VCaP (cell line): ENCODE measurements around the gene RASSF3.
A peak's percentile ranks its signal among the peaks of the same experiment; 100 is the strongest.

Experiments used
- H3K27ac ChIP-seq: fragments of 450-650 bp; 2 replicates; pipeline ENCODE4 v1.5.1; 2017
- TF ChIP-seq, protein P1 (sequence below): fragments of 450-650 bp; conservative IDR thresholded peaks from 2 replicates; pipeline ENCODE4 v1.5.1; 2017; ENCODE audit warnings: mild to moderate bottlenecking, moderate library complexity

Gene RASSF3

DNA sequence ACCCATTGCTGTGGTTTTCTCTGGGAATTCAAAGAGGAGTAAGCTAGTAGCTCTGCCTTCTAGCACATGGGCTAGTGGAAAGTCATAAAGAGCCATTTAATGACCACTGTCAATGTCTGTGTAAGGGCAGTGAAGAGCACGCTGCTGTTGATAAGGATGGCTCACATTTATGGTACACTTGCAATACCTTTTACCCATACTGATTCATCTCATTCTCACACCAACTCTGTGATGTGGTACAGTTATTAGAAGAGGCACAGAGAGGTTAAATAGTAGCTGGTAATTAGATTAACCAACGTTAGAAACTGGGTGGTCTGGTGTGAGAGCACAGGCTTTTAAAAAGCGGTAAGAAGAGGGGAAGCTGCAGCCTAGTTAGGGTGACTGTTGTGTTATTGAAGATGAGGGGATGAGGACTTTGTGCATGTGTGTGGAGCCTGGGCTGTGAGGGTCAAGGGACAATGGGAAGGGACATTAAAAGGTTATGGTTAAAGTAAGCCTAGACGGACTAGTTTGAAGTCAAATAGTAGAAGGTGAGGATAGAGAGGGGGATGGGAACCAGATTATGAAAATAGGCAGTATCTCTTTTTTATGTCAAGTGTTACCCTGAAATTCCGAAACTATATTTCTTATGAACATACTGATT is 25.2 kb downstream of the RASSF3 start:
- TF ChIP-seq, protein P1, sequence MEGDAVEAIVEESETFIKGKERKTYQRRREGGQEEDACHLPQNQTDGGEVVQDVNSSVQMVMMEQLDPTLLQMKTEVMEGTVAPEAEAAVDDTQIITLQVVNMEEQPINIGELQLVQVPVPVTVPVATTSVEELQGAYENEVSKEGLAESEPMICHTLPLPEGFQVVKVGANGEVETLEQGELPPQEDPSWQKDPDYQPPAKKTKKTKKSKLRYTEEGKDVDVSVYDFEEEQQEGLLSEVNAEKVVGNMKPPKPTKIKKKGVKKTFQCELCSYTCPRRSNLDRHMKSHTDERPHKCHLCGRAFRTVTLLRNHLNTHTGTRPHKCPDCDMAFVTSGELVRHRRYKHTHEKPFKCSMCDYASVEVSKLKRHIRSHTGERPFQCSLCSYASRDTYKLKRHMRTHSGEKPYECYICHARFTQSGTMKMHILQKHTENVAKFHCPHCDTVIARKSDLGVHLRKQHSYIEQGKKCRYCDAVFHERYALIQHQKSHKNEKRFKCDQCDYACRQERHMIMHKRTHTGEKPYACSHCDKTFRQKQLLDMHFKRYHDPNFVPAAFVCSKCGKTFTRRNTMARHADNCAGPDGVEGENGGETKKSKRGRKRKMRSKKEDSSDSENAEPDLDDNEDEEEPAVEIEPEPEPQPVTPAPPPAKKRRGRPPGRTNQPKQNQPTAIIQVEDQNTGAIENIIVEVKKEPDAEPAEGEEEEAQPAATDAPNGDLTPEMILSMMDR, result no peak
- peak overlapping the region; percentile 85 for H3K27ac ChIP-seq

DNA sequence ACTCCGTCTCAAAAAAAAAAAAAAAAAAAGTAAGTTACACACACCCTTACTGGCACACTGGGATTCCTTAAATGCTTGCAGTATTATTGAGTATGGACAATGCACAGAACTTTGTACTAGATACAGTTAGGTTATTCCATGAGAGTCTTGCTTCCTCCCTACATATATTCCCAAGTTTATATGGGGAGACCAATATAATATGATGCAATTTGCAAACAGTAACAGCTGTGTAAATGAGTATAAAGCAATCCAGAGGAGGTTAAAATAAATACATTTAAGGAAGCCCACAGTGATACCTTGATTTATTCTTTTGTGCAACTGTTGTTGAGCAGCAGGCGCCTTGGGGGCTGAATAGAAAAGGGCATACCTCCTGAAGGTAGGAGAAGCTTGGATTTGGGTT is 26.6 kb downstream of the RASSF3 start:
- TF ChIP-seq, protein P1, result no peak

GRCh38 chr12:64639466-64639865 is 29.2 kb downstream of the RASSF3 start:
- peak overlapping the region; percentile 24 for H3K27ac ChIP-seq
- TF ChIP-seq, protein P1, result no peak

More for the DNA sequence above, 26.6 kb downstream of the RASSF3 start:
- H3K27ac ChIP-seq, result peak overlapping the region; percentile 85

DNA sequence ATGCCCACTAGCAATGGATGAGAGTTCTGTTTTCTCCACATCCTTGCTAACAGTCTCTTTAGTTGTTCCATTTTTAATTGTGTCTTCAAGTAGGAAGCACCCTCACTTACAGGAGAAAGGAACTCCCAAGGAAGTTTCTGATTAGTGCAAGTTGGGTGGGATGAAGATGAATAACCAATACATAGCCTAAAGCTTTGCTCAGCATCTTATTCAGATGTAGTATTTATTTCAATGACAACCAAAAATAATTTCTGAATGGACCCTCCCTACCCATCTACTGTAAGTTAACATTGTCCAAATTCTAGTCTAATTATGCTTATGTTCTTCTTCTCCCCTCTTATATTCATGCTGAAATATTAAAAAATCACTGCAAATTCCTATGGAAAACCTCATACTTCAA is 36.0 kb downstream of the RASSF3 start:
- TF ChIP-seq, protein P1, result no peak
- H3K27ac ChIP-seq, result no peak overlapping the region

DNA sequence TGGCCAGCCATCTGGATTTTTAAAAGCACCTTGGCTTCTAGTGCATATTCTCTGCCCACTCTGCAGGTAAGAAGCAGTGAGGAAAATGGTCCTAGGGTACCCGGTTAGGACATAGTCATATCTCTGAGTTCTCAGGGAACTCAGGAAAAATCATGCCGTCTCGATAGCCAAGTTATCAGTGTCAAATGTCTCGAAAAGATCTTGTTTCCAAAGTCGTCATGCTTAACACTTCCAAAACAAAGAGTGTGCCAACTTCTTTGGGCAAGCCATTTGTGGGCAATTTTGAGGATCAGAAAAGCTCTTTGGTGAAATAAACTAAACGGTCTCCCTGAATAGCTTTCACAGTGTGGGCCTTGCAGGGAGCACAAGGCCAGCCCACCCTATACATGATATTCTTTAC is 39.2 kb downstream of the RASSF3 start:
- TF ChIP-seq, protein P1, result no peak

DNA sequence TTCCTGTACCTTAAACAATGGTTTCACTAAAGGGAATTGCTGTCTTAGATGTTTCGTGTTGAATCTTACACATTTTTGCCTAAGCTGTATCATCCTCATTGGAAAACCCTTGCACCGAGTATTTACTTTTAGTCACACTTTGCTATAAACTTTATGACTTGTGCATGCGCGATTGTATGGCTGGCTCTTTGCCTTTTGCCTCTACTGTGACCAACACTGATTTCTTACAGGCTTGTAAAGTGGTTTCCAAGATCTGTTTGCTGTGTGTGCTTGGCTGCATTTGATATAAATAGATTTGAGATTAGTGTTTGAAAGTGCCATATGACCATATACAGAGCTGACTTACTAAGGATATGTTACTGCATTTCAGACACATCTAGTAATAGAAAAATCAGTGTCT is 40.5 kb downstream of the RASSF3 start:
- H3K27ac ChIP-seq, result peak overlapping the region; percentile 95

More for the DNA sequence above, 39.2 kb downstream of the RASSF3 start:
- H3K27ac ChIP-seq, result peak overlapping the region; percentile 95

DNA sequence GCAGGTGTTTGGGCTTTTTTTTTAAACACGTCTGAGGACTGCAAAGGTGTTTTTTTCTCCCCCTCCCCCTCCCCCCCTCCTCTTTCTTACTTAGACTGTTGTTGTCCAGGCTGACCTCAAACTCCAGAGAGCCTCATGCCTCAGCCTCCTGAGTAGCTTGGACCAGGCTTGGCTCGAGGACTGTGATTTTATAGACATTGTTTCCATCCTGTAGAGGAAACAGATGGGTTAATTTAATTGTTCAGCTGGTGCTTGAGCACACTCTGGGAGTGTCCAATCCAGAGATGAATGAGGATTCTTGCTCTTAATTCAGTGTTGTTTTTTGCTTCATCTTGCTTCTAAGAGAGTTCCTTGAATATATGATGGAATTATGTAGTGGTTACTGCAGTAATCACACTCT is 42.1 kb downstream of the RASSF3 start:
- H3K27ac ChIP-seq, result peak overlapping the region; percentile 95
- TF ChIP-seq, protein P1, result no peak

More for the DNA sequence above, 40.5 kb downstream of the RASSF3 start:
- TF ChIP-seq, protein P1, result no peak
